OCI-LY1 (cell line): ENCODE measurements around the gene SMC3.

Experiments
- EZH2 ChIP-seq: fragments of 200-600 bp; sonication (generic), shearing (Covaris generic); IDR thresholded peaks from 2 replicates; pipeline ENCODE4 v1.8.0; 2017; ENCODE audit warnings: borderline replicate concordance, mixed run types, mild to moderate bottlenecking, antibody characterized with exemption, low read length, moderate library complexity, mixed read lengths
- TF ChIP-seq, protein P1 (sequence below): fragments of 200-600 bp; sonication (generic), shearing (Covaris generic); IDR thresholded peaks from 2 replicates; pipeline ENCODE4 v1.5.1; 2017; ENCODE audit warnings: mild to moderate bottlenecking, antibody characterized with exemption, low read length, moderate library complexity, mixed read lengths

DNA sequence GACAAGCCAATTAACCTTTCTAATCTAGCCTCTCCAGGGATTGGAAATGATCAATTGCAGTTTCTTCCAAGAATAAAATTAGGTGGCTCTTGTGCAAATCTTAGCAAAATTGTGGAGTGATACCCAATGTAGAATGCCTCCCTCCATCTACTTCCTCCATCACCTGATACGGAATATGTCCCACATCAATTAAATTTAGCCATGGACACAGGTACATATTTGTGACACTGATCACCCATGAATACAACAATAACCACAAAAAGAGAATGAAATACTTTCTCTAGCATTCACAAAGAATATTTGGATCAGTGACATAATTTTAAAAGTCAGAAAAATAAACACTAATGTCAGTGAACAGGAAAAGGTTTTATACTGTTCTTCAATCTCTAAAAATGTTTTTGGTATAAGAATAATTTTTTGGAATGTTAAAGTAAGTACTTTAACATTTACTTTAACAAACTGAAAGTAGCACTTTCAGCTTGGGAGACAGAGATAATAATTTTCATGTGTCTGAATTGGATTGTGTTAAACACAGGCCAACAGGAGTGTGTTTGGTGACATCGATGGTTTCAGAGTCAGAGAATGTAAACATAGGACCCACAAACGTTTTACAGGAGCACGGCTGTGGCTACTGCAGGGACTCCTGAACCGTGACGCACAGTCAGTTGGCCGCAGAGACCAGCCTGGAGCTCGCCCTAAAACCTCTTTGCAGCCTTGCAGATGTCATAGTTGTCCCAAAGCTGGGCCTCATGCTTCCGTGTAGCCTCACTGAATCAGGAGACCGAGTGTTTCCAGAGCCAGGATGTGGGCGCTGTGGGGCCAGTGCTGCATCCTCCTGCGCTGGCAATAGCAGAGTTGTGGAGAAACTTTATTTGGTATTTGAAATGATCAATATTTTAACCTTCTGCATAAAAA, 83.8 kb downstream of the SMC3 start:
- TF ChIP-seq, protein P1, sequence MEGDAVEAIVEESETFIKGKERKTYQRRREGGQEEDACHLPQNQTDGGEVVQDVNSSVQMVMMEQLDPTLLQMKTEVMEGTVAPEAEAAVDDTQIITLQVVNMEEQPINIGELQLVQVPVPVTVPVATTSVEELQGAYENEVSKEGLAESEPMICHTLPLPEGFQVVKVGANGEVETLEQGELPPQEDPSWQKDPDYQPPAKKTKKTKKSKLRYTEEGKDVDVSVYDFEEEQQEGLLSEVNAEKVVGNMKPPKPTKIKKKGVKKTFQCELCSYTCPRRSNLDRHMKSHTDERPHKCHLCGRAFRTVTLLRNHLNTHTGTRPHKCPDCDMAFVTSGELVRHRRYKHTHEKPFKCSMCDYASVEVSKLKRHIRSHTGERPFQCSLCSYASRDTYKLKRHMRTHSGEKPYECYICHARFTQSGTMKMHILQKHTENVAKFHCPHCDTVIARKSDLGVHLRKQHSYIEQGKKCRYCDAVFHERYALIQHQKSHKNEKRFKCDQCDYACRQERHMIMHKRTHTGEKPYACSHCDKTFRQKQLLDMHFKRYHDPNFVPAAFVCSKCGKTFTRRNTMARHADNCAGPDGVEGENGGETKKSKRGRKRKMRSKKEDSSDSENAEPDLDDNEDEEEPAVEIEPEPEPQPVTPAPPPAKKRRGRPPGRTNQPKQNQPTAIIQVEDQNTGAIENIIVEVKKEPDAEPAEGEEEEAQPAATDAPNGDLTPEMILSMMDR = no peak
- TF ChIP-seq EZH2 = no peak
